Osteocyte (in vitro differentiated cells): ENCODE results near the gene PITPNC1. TPM values are rescaled to one million over a fixed set of nuclear protein-coding genes. Genes with fewer than 3 reads are reported as not detected.
A peak's percentile ranks its signal among the peaks of the same experiment; 100 is the strongest.

Experiments
- DNase-seq: peaks from one replicate; pipeline ENCODE4 v3.0.0; 2021; ENCODE audit warnings: mixed read lengths; ENCODE audit not compliant: unreplicated experiment; ENCODE audit errors: extremely low spot score
- H3K27ac Mint-ChIP-seq: one replicate; pipeline ENCODE4 v1.8.0; 2021; ENCODE audit warnings: mild to moderate bottlenecking, mixed read lengths; ENCODE audit not compliant: unreplicated experiment
- H3K27me3 Mint-ChIP-seq: one replicate; pipeline ENCODE4 v1.8.0; 2021; ENCODE audit warnings: mixed read lengths; ENCODE audit not compliant: unreplicated experiment
- H3K36me3 Mint-ChIP-seq: one replicate; pipeline ENCODE4 v1.8.0; 2021; ENCODE audit warnings: mixed read lengths; ENCODE audit not compliant: unreplicated experiment
- H3K4me1 Mint-ChIP-seq: one replicate; pipeline ENCODE4 v1.8.0; 2021; ENCODE audit warnings: mixed read lengths; ENCODE audit not compliant: unreplicated experiment
- H3K4me3 Mint-ChIP-seq: one replicate; pipeline ENCODE4 v1.8.0; 2021; ENCODE audit warnings: mild to moderate bottlenecking, moderate library complexity, mixed read lengths; ENCODE audit not compliant: unreplicated experiment
- H3K9me3 Mint-ChIP-seq: one replicate; pipeline ENCODE4 v1.8.0; 2021; ENCODE audit warnings: mixed read lengths; ENCODE audit not compliant: unreplicated experiment
- CTCF ChIP-seq: fragments of 200-600 bp; sonication (generic); IDR thresholded peaks from 2 replicates; pipeline ENCODE4 v1.5.0; 2021; ENCODE audit warnings: antibody characterized with exemption, mild to moderate bottlenecking, moderate library complexity
- total RNA-seq: library from RNA; stranded (reverse); gene quantifications from 2 replicates; pipeline ENCODE4 v1.2.1, GENCODE V29; 2021

PITPNC1 gene
- total RNA-seq, 1 donor from 2014 or later: 18.0 TPM

- no peak for TF ChIP-seq CTCF
- Mint-ChIP-seq H3K36me3 (no peaks in the 10 kb centered on the region), H3K27ac (peak overlapping the region; percentile 65), H3K9me3 (no peaks in the 10 kb centered on the region), H3K27me3 (no peaks in the 10 kb centered on the region), H3K4me3 (peak overlapping the region; percentile 12), H3K4me1 (peaks cover 41% of the 10 kb centered on the region)
- DNase-seq: no peak
Measured at GRCh38 chr17:67481808-67482207, 104.7 kb downstream of the PITPNC1 start.

GRCh38 chr17:67482764-67483163 lies 105.7 kb downstream of the PITPNC1 start:
- Mint-ChIP-seq H3K27ac (peak overlapping the region; percentile 69), H3K27me3 (no peaks in the 10 kb centered on the region), H3K36me3 (no peaks in the 10 kb centered on the region), H3K4me3 (no peak overlapping the region), H3K4me1 (peaks cover 42% of the 10 kb centered on the region), H3K9me3 (no peaks in the 10 kb centered on the region)
- no peak for DNase-seq
- no peak for TF ChIP-seq CTCF

GRCh38 chr17:67484261-67484660 lies 107.2 kb downstream of the PITPNC1 start:
- no peak for DNase-seq
- TF ChIP-seq CTCF: no peak
- Mint-ChIP-seq H3K4me1 (peaks cover 42% of the 10 kb centered on the region), H3K36me3 (no peaks in the 10 kb centered on the region), H3K27ac (peak overlapping the region; percentile 53), H3K27me3 (no peaks in the 10 kb centered on the region), H3K4me3 (no peak overlapping the region), H3K9me3 (no peaks in the 10 kb centered on the region)

- no peaks in the 10 kb centered on the region for H3K9me3 Mint-ChIP-seq
Measured at GRCh38 chr17:67485666-67486065, 108.6 kb downstream of the PITPNC1 start.

GRCh38 chr17:67487506-67487905 lies 110.4 kb downstream of the PITPNC1 start:
- Mint-ChIP-seq H3K27ac (no peak overlapping the region), H3K4me3 (no peak overlapping the region), H3K9me3 (no peaks in the 10 kb centered on the region), H3K4me1 (peaks cover 45% of the 10 kb centered on the region), H3K27me3 (peaks cover 3% of the 10 kb centered on the region), H3K36me3 (no peaks in the 10 kb centered on the region)
- DNase-seq: no peak
- TF ChIP-seq CTCF: no peak

More at GRCh38 chr17:67485666-67486065, 108.6 kb downstream of the PITPNC1 start:
- H3K27ac Mint-ChIP-seq: no peak overlapping the region
- no peak for DNase-seq
- H3K27me3 Mint-ChIP-seq: no peaks in the 10 kb centered on the region
- TF ChIP-seq CTCF: no peak
- no peak overlapping the region for H3K4me3 Mint-ChIP-seq
- H3K36me3 Mint-ChIP-seq: no peaks in the 10 kb centered on the region
- H3K4me1 Mint-ChIP-seq: peaks cover 48% of the 10 kb centered on the region
